ENCODE measurements around the gene SLC35G6.

The SLC35G6 gene

GRCh38 chr17:7468804-7469389 lies 12.3 kb upstream of the SLC35G6 start:
- TF ChIP-seq POLR2AphosphoS5 (IDR thresholded peaks at IDR 0.05; ENCODE audit: low read depth, low read length), result no peak
- TF ChIP-seq SIN3A (IDR thresholded peaks at IDR 0.05; ENCODE audit: borderline replicate concordance, insufficient read depth, low read length), result no peak
- TF ChIP-seq, protein P1, sequence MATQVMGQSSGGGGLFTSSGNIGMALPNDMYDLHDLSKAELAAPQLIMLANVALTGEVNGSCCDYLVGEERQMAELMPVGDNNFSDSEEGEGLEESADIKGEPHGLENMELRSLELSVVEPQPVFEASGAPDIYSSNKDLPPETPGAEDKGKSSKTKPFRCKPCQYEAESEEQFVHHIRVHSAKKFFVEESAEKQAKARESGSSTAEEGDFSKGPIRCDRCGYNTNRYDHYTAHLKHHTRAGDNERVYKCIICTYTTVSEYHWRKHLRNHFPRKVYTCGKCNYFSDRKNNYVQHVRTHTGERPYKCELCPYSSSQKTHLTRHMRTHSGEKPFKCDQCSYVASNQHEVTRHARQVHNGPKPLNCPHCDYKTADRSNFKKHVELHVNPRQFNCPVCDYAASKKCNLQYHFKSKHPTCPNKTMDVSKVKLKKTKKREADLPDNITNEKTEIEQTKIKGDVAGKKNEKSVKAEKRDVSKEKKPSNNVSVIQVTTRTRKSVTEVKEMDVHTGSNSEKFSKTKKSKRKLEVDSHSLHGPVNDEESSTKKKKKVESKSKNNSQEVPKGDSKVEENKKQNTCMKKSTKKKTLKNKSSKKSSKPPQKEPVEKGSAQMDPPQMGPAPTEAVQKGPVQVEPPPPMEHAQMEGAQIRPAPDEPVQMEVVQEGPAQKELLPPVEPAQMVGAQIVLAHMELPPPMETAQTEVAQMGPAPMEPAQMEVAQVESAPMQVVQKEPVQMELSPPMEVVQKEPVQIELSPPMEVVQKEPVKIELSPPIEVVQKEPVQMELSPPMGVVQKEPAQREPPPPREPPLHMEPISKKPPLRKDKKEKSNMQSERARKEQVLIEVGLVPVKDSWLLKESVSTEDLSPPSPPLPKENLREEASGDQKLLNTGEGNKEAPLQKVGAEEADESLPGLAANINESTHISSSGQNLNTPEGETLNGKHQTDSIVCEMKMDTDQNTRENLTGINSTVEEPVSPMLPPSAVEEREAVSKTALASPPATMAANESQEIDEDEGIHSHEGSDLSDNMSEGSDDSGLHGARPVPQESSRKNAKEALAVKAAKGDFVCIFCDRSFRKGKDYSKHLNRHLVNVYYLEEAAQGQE (IDR thresholded peaks at IDR 0.05; ENCODE audit: insufficient read depth in 1 of 2, low read depth in 2 of 2, low read length in 2 of 2), result no peak
- no peak for TF ChIP-seq TAF1 (IDR thresholded peaks at IDR 0.05; ENCODE audit: borderline replicate concordance, insufficient read depth, low read length)
- no peak for TF ChIP-seq FOXP2 (optimal IDR thresholded peaks at IDR 0.05; ENCODE audit: borderline replicate concordance, extremely low read depth, extremely low read length, insufficient read depth)

DNA sequence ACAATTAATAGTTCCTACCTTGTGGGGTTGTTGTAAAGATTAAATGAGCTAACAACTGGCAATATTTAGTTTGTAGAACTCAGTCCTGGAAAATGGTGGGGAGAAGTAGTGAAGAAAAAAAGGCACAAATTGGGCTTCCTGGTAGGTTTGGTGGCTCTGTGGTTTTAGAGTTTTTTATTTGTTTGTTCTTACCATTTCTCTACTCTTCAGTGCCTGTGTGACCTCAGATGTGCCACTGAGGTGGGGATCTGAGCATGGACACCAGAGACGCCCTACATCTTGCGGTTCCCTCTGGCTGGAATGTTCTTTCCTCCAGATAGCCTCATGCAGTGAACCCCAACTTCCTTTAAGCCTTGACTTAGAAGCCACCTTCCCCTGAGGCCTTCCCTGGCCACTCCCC lies 9.5 kb upstream of the SLC35G6 start:
- TF ChIP-seq, protein P1 (IDR thresholded peaks at IDR 0.05; ENCODE audit: insufficient read depth in 1 of 2, low read depth in 2 of 2, low read length in 2 of 2), result no peak
- TF ChIP-seq FOXP2 (optimal IDR thresholded peaks at IDR 0.05; ENCODE audit: borderline replicate concordance, extremely low read depth, extremely low read length, insufficient read depth) (no peak), TAF1 (IDR thresholded peaks at IDR 0.05; ENCODE audit: borderline replicate concordance, insufficient read depth, low read length) (no peak), SIN3A (IDR thresholded peaks at IDR 0.05; ENCODE audit: borderline replicate concordance, insufficient read depth, low read length) (no peak), POLR2AphosphoS5 (IDR thresholded peaks at IDR 0.05; ENCODE audit: low read depth, low read length) (no peak)

DNA sequence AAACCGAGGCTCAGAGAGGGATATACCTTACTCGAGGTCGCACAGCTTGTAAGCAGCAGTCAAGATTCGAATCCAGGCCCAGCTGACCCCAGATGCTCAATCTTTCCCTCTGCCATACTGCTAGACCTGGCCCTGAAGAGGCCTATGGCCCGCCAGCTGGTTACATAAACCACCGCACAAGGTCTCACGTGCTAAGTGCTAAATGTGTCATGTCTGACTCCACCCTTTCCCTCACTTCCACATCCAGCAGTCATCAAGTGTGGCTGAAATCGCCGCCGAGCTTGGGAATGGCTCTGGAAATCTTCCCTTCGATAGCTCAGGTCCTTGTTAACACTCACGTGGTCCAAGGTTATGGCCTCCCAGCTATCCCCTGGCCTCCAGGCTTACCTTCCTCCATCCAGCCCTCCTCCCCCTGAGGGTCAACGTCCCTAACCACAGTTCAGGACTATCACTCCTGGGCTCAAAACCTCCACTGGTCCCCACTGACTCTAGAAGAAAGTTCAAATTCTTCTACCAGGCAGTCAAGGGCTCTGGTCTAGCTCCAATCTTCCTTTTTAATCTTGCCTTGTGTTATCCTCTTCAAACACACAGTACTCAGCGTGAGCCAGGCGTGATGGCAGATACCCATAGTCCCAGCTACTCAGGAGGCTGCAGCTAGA lies 5.4 kb upstream of the SLC35G6 start:
- TF ChIP-seq POLR2AphosphoS5 (IDR thresholded peaks at IDR 0.05; ENCODE audit: low read depth, low read length) (no peak), SIN3A (IDR thresholded peaks at IDR 0.05; ENCODE audit: borderline replicate concordance, insufficient read depth, low read length) (no peak), TAF1 (IDR thresholded peaks at IDR 0.05; ENCODE audit: borderline replicate concordance, insufficient read depth, low read length) (no peak), FOXP2 (optimal IDR thresholded peaks at IDR 0.05; ENCODE audit: borderline replicate concordance, extremely low read depth, extremely low read length, insufficient read depth) (no peak)
- TF ChIP-seq, protein P1 (IDR thresholded peaks at IDR 0.05; ENCODE audit: insufficient read depth in 1 of 2, low read depth in 2 of 2, low read length in 2 of 2), result no peak

DNA sequence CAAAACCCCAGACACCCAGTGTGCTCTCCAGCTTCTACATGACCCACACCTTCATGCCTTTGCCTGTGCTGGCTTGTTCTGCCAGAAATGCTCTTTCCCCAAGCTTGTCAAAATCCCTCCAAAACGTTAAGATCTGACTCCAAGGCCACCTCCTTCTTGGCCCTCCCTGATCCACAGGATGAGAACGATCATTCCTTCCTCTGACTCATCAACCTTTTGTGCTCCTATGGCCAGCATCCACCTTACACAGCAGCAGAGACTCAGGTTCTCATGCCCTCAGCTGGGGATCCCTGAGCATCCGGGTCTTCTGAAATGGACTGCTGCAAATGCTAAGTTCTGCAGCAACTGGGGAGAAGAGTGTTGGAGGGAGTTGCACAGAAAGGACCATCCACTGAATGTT lies 4.8 kb upstream of the SLC35G6 start:
- TF ChIP-seq POLR2AphosphoS5 (IDR thresholded peaks at IDR 0.05; ENCODE audit: low read depth, low read length) (no peak), TAF1 (IDR thresholded peaks at IDR 0.05; ENCODE audit: borderline replicate concordance, insufficient read depth, low read length) (no peak), SIN3A (IDR thresholded peaks at IDR 0.05; ENCODE audit: borderline replicate concordance, insufficient read depth, low read length) (no peak)

DNA sequence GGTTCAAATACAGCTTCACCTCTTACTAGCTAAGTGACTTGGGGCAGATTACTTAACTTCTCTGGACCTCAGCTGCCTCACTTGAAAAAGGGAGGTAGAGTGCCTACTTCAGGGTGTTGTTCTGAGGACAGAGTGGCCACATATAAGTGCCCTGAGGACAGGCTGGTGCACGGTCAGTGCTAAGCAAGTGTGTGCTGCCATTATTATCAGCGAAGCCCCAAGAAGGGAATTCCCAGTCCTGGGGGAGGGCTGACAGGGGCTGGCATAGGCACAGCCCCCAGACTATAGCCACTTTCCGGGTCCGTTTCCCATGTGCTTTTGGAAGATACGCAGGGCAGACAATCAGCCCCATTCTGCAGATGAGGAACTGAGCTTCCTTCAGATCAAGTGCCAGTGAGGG lies 4.3 kb upstream of the SLC35G6 start:
- TF ChIP-seq, protein P1 (IDR thresholded peaks at IDR 0.05; ENCODE audit: insufficient read depth in 1 of 2, low read depth in 2 of 2, low read length in 2 of 2), result no peak
- no peak for TF ChIP-seq FOXP2 (optimal IDR thresholded peaks at IDR 0.05; ENCODE audit: borderline replicate concordance, extremely low read depth, extremely low read length, insufficient read depth)
- TF ChIP-seq POLR2AphosphoS5 (IDR thresholded peaks at IDR 0.05; ENCODE audit: low read depth, low read length), result no peak
- TF ChIP-seq SIN3A (IDR thresholded peaks at IDR 0.05; ENCODE audit: borderline replicate concordance, insufficient read depth, low read length), result no peak
- TF ChIP-seq TAF1 (IDR thresholded peaks at IDR 0.05; ENCODE audit: borderline replicate concordance, insufficient read depth, low read length), result no peak

All from PFSK-1 (cell line).